Measurements from ENCODE around the gene IGFBP4. TPM values are rescaled to one million over a fixed set of nuclear protein-coding genes. Genes with fewer than 3 reads are reported as not detected.
A peak's percentile ranks its signal among the peaks of the same experiment; 100 is the strongest.

IGFBP4 gene
- total and polyA plus RNA-seq, 2 of the 13 experiments (the other 11 are each of a cell fraction or from before 2014, with no cell fraction given): 4.1 to 49.0 TPM

DNA sequence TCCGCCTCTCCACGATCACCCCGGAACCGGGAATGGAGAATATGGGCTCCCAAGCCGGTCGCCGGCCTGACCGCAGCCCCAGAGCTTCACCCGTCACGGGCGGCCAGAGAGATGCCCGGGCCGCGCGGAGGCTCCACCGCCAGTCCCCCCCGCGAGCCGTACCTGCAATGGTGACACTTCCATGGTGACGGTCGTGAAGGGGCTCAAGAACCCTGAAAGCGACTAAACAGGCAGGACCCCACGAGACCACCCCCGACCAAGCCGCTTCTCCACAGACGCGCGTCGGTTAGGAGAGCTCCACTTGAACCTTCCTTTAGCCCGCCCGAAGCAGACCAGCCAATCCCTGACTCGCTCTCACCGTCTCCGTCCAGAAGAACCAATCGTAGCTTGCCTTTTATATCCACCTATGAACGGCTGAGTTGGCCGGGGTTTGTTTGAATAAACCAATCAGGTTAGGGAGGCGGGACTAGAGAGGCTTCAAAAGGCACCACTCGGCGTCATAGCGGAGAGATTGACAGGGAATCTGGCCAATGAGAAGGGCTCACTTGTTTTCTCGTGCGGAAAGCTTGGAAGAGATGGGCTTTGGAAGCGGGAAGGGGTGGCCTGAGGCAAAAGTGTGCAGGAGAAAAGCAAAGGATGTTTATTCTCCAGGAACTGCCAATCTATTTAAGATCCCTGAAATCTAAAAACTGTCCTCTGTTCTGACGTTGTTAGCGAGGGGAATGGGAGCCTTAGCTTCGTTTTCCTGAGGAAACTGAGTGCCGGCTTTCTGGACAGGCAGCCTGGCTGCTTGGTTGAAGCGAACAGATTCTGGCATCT lies 25.4 kb upstream of the IGFBP4 start, which contains the start of gene TOP2A (continued):
- TF ChIP-seq GFI1 (CRISPR knock-in tag; IDR thresholded peaks at IDR 0.05; ENCODE audit: borderline replicate concordance) (no peak), SP2 (CRISPR knock-in tag; IDR thresholded peaks at IDR 0.05) (peak; percentile 98), FOXM1 (CRISPR knock-in tag; IDR thresholded peaks at IDR 0.05) (peak; percentile 95), SMC3 (IDR thresholded peaks at IDR 0.05; ENCODE audit: low read length) (no peak), GLI4 (CRISPR knock-in tag; IDR thresholded peaks at IDR 0.05; ENCODE audit: borderline replicate concordance) (peak; percentile 92; the same call in 1 of the 2 replicates), FOXK2 (IDR thresholded peaks at IDR 0.05) (peak; percentile 64; the same call in 1 of the 2 replicates), ZFX (CRISPR knock-in tag; IDR thresholded peaks at IDR 0.05; ENCODE audit: low read depth) (peak; percentile 52; the same call in 1 of the 2 replicates), ZNF891 (CRISPR knock-in tag; IDR thresholded peaks at IDR 0.05) (peak; percentile 90; the same call in 1 of the 2 replicates), POLR2A (IDR thresholded peaks at IDR 0.05; ENCODE audit: insufficient read depth in 1 of 2, low read depth in 2 of 2, low read length in 2 of 2) (peak; percentile 92 to 93), ARNTL (CRISPR knock-in tag; IDR thresholded peaks at IDR 0.05) (no peak), ZFP36L1 (CRISPR knock-in tag; IDR thresholded peaks at IDR 0.05) (peak; percentile 100), TP53 (CRISPR knock-in tag; conservative IDR thresholded peaks at IDR 0.05) (0 out of 2 replicates have a peak, but pooled peaks have one; percentile 69), ZMYM4 (CRISPR knock-in tag; IDR thresholded peaks at IDR 0.05) (peak; percentile 92), MAFK (conservative IDR thresholded peaks at IDR 0.05 in 1 of 2, IDR thresholded peaks at IDR 0.05 in 1 of 2; ENCODE audit: low read length in 2 of 2) (no peak), IKZF4 (CRISPR knock-in tag; IDR thresholded peaks at IDR 0.05; ENCODE audit: borderline replicate concordance, low read depth, not compliant biosample characterization) (peak; percentile 50), ZSCAN29 (CRISPR knock-in tag; conservative IDR thresholded peaks at IDR 0.05) (0 out of 2 replicates have a peak, but pooled peaks have one; percentile 13)
- TF ChIP-seq, protein P1, sequence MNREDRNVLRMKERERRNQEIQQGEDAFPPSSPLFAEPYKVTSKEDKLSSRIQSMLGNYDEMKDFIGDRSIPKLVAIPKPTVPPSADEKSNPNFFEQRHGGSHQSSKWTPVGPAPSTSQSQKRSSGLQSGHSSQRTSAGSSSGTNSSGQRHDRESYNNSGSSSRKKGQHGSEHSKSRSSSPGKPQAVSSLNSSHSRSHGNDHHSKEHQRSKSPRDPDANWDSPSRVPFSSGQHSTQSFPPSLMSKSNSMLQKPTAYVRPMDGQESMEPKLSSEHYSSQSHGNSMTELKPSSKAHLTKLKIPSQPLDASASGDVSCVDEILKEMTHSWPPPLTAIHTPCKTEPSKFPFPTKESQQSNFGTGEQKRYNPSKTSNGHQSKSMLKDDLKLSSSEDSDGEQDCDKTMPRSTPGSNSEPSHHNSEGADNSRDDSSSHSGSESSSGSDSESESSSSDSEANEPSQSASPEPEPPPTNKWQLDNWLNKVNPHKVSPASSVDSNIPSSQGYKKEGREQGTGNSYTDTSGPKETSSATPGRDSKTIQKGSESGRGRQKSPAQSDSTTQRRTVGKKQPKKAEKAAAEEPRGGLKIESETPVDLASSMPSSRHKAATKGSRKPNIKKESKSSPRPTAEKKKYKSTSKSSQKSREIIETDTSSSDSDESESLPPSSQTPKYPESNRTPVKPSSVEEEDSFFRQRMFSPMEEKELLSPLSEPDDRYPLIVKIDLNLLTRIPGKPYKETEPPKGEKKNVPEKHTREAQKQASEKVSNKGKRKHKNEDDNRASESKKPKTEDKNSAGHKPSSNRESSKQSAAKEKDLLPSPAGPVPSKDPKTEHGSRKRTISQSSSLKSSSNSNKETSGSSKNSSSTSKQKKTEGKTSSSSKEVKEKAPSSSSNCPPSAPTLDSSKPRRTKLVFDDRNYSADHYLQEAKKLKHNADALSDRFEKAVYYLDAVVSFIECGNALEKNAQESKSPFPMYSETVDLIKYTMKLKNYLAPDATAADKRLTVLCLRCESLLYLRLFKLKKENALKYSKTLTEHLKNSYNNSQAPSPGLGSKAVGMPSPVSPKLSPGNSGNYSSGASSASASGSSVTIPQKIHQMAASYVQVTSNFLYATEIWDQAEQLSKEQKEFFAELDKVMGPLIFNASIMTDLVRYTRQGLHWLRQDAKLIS (CRISPR knock-in tag; IDR thresholded peaks at IDR 0.05): no peak; the same call in 1 of the 2 replicates
- TF ChIP-seq, protein P2, sequence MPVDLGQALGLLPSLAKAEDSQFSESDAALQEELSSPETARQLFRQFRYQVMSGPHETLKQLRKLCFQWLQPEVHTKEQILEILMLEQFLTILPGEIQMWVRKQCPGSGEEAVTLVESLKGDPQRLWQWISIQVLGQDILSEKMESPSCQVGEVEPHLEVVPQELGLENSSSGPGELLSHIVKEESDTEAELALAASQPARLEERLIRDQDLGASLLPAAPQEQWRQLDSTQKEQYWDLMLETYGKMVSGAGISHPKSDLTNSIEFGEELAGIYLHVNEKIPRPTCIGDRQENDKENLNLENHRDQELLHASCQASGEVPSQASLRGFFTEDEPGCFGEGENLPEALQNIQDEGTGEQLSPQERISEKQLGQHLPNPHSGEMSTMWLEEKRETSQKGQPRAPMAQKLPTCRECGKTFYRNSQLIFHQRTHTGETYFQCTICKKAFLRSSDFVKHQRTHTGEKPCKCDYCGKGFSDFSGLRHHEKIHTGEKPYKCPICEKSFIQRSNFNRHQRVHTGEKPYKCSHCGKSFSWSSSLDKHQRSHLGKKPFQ (CRISPR knock-in tag; IDR thresholded peaks at IDR 0.05; ENCODE audit: insufficient replicate concordance): peak; percentile 15
- TF ChIP-seq, protein P3, sequence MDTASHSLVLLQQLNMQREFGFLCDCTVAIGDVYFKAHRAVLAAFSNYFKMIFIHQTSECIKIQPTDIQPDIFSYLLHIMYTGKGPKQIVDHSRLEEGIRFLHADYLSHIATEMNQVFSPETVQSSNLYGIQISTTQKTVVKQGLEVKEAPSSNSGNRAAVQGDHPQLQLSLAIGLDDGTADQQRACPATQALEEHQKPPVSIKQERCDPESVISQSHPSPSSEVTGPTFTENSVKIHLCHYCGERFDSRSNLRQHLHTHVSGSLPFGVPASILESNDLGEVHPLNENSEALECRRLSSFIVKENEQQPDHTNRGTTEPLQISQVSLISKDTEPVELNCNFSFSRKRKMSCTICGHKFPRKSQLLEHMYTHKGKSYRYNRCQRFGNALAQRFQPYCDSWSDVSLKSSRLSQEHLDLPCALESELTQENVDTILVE (CRISPR knock-in tag; IDR thresholded peaks at IDR 0.05): peak; percentile 61; the same call in 1 of the 2 replicates
- TF ChIP-seq, protein P4, sequence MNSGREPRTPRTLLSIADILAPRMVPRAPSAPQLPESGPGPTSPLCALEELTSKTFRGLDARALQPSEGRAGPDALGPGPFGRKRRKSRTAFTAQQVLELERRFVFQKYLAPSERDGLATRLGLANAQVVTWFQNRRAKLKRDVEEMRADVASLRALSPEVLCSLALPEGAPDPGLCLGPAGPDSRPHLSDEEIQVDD (CRISPR knock-in tag; IDR thresholded peaks at IDR 0.05; ENCODE audit: borderline replicate concordance): no peak
- TF ChIP-seq, protein P5, sequence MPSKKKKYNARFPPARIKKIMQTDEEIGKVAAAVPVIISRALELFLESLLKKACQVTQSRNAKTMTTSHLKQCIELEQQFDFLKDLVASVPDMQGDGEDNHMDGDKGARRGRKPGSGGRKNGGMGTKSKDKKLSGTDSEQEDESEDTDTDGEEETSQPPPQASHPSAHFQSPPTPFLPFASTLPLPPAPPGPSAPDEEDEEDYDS (CRISPR knock-in tag; IDR thresholded peaks at IDR 0.05): peak; percentile 58

Data from HepG2 (cell line).